Coronary artery (tissue), 2 donors: Measurements from ENCODE around the gene WBP4.

Source experiments
- DNase-seq: peaks from one replicate; pipeline ENCODE4 v3.0.0-alpha.2; 2017; ENCODE audit warnings: low spot score
- H3K27ac ChIP-seq, 2 donors: fragments of 200-600 bp; sonication (generic); one replicate each; pipeline ENCODE4 v1.5.1; 2016 to 2019
- H3K4me3 ChIP-seq: fragments of 200-600 bp; sonication (generic); 2 replicates; pipeline ENCODE4 v1.5.1; 2016; ENCODE audit warnings: mild to moderate bottlenecking, moderate library complexity
- CTCF ChIP-seq: fragments of 200-600 bp; sonication (generic); IDR thresholded peaks from one replicate; pipeline ENCODE4 v1.5.1; 2019; ENCODE audit warnings: antibody characterized with exemption

Gene WBP4

GRCh38 chr13:41061075-41061913 is at the start of gene WBP4:
Gene WBP4, plus strand, starts transcription at chr13:41061509. Its CDS starts 165 bp downstream, at chr13:41061674.
- DNase-seq: peak; percentile 97
- H3K27ac ChIP-seq: peak within 1 kb of the TSS; percentile 96 to 99
- peak within 1 kb of the TSS; percentile 86 for H3K4me3 ChIP-seq
- no peak for TF ChIP-seq CTCF

GRCh38 chr13:41012536-41012935 is 48.8 kb upstream of the WBP4 start:
- no peak for TF ChIP-seq CTCF
- no peak overlapping the region for H3K4me3 ChIP-seq
- DNase-seq: no peak
- no peak overlapping the region for H3K27ac ChIP-seq

- no peak overlapping the region for H3K4me3 ChIP-seq
- no peak overlapping the region for H3K27ac ChIP-seq
- TF ChIP-seq CTCF: no peak
- no peak for DNase-seq
Measured at GRCh38 chr13:41013835-41014234, 47.5 kb upstream of the WBP4 start.

- no peak for TF ChIP-seq CTCF
- no peak overlapping the region for H3K4me3 ChIP-seq
Measured at GRCh38 chr13:41015920-41016319, 45.4 kb upstream of the WBP4 start.

GRCh38 chr13:41017159-41017558 is 44.1 kb upstream of the WBP4 start:
- Histone ChIP-seq H3K4me3 (no peak overlapping the region), H3K27ac (peak overlapping the region in 1 of 2 donors; percentile 43)
- TF ChIP-seq CTCF: no peak
- DNase-seq: no peak

More at GRCh38 chr13:41015920-41016319, 45.4 kb upstream of the WBP4 start:
- no peak for DNase-seq
- no peak overlapping the region for H3K27ac ChIP-seq

GRCh38 chr13:41017817-41018601 is 43.3 kb upstream of the WBP4 start:
- no peak for DNase-seq
- peak overlapping the region; percentile 8 for H3K4me3 ChIP-seq
- H3K27ac ChIP-seq: peak overlapping the region in 1 of 2 donors; percentile 29
- TF ChIP-seq CTCF: no peak
